Colonic mucosa (tissue), 4 donors: ENCODE results near the gene CORO2B. TPM values are rescaled to one million over a fixed set of nuclear protein-coding genes. Genes with fewer than 3 reads are reported as not detected.
A peak's percentile ranks its signal among the peaks of the same experiment; 100 is the strongest.

Experiments used
- DNase-seq: peaks from one replicate; pipeline ENCODE4 v3.0.0-alpha.2; 2020
- H3K27ac ChIP-seq: fragments of 200-600 bp; one replicate; pipeline ENCODE4 v1.8.0; 2021
- H3K27me3 ChIP-seq: fragments of 200-600 bp; one replicate; pipeline ENCODE4 v1.8.0; 2021
- H3K36me3 ChIP-seq: fragments of 200-600 bp; one replicate; pipeline ENCODE4 v1.8.0; 2021
- H3K4me1 ChIP-seq: fragments of 200-600 bp; one replicate; pipeline ENCODE4 v1.8.0; 2021; ENCODE audit warnings: mild to moderate bottlenecking
- H3K4me3 ChIP-seq: fragments of 200-600 bp; one replicate; pipeline ENCODE4 v1.8.0; 2021
- H3K9ac ChIP-seq, 2 donors: one replicate each; pipeline ENCODE4 v1.7.0; 2013; ENCODE audit warnings: control low read depth in 2 of 2, low read depth in 2 of 2, low read length in 2 of 2
- H3K9me3 ChIP-seq: fragments of 200-600 bp; one replicate; pipeline ENCODE4 v1.8.0; 2021
- CTCF ChIP-seq: fragments of 200-600 bp; IDR thresholded peaks from one replicate; pipeline ENCODE4 v1.8.0; 2022; ENCODE audit warnings: antibody characterized with exemption, mild to moderate bottlenecking
- intact Hi-C: fragments of 100-400 bp; cut with DNase I; formaldehyde crosslinking; loops from one replicate; pipeline ENCODE4 v1.14.1; 2022
- total RNA-seq, 2 donors: library from RNA; stranded (reverse); fragmentation: NEBNext Ultra II Directional in 1 of 2; extraction: Animal tissue kit (Norgen Biotek cat#: 25700) in 1 of 2; gene quantifications; one replicate each; pipeline ENCODE4 v1.2.1, GENCODE V29; 2021
- donor health status: healthy.
- donor health status: DM: no; HTN: no; CAD: no.
- donor health status: DM: no; HTN: no; CAD: no.

Gene CORO2B
- total RNA-seq, 2 donors from 2014 or later: 0.77 to 1.2 TPM

- Histone ChIP-seq H3K9ac (no peak overlapping the region), H3K27ac (no peak overlapping the region), H3K9me3 (no peaks in the 10 kb centered on the region), H3K27me3 (no peaks in the 10 kb centered on the region), H3K36me3 (no peaks in the 10 kb centered on the region), H3K4me1 (no peaks in the 10 kb centered on the region), H3K4me3 (no peak overlapping the region)
- DNase-seq: no peak
- no peak for TF ChIP-seq CTCF
- intact Hi-C loops: no loop called here
Observed at GRCh38 chr15:68617777-68618176, 39.0 kb downstream of the CORO2B start.

- H3K36me3 ChIP-seq: no peaks in the 10 kb centered on the region
- H3K4me3 ChIP-seq: no peak overlapping the region
- no peaks in the 10 kb centered on the region for H3K27me3 ChIP-seq
- H3K27ac ChIP-seq: no peak overlapping the region
- H3K9me3 ChIP-seq: no peaks in the 10 kb centered on the region
- DNase-seq: no peak
- intact Hi-C loops: no loop called here
- H3K4me1 ChIP-seq: no peaks in the 10 kb centered on the region
- no peak overlapping the region for H3K9ac ChIP-seq
- TF ChIP-seq CTCF: no peak
Observed at GRCh38 chr15:68618394-68618793, 39.6 kb downstream of the CORO2B start.

GRCh38 chr15:68618908-68619698, 40.3 kb downstream of the CORO2B start:
- no peaks in the 10 kb centered on the region for H3K4me1 ChIP-seq
- no peak overlapping the region for H3K9ac ChIP-seq
- intact Hi-C loops: no loop called here
- TF ChIP-seq CTCF: no peak
- no peaks in the 10 kb centered on the region for H3K36me3 ChIP-seq
- DNase-seq: no peak
- H3K9me3 ChIP-seq: no peaks in the 10 kb centered on the region
- no peak overlapping the region for H3K27ac ChIP-seq
- H3K4me3 ChIP-seq: no peak overlapping the region
- H3K27me3 ChIP-seq: no peaks in the 10 kb centered on the region

- TF ChIP-seq CTCF: no peak
- peak; percentile 70 for DNase-seq
- no peak overlapping the region for H3K27ac ChIP-seq
- no peaks in the 10 kb centered on the region for H3K4me1 ChIP-seq
- intact Hi-C loops: no loop called here
- H3K9me3 ChIP-seq: no peaks in the 10 kb centered on the region
- no peak overlapping the region for H3K4me3 ChIP-seq
- H3K9ac ChIP-seq: no peak overlapping the region
- no peaks in the 10 kb centered on the region for H3K27me3 ChIP-seq
- no peaks in the 10 kb centered on the region for H3K36me3 ChIP-seq
Observed at GRCh38 chr15:68620721-68621527, 42.1 kb downstream of the CORO2B start.

- intact Hi-C loops: no loop called here
Observed at GRCh38 chr15:68621535-68621934, 42.7 kb downstream of the CORO2B start.

More at GRCh38 chr15:68621535-68621934, 42.7 kb downstream of the CORO2B start:
- no peak overlapping the region for H3K4me3 ChIP-seq
- H3K9ac ChIP-seq: no peak overlapping the region
- no peaks in the 10 kb centered on the region for H3K27me3 ChIP-seq
- H3K4me1 ChIP-seq: no peaks in the 10 kb centered on the region
- DNase-seq: no peak
- H3K9me3 ChIP-seq: no peaks in the 10 kb centered on the region
- H3K36me3 ChIP-seq: no peaks in the 10 kb centered on the region
- no peak overlapping the region for H3K27ac ChIP-seq
- no peak for TF ChIP-seq CTCF
